ENCODE results near the gene CNTNAP5. TPM values are rescaled to one million over a fixed set of nuclear protein-coding genes. Genes with fewer than 3 reads are reported as not detected.

Gene CNTNAP5
- total RNA-seq, 2 donors from 2014 or later = not detected

DNA sequence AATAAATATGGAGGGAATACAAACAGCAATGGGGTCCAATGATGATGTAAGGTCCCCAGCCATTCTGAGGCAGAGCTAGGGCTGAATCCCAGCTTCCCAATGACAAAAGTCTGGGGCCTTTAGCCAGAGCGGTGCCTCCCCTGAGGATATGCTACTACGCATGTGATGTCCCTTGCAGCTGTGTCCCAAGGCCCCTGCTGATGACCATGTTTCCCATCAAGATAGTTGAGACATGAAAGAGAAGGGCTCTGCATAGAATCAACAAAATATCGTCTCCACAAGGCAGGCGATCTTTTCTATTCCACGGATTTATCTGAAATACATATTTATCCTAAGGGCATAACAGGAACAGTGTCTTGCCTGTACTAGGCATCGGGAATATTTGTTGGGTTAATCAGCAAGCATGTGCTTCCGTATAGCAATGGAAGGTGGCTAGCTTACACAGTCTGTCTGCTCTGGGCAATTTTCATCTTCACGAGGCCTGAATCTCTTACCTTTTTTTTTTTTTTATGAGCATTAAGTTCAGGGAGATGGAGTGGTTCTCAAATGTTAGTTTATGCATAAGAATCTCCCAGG lies 284.6 kb downstream of the CNTNAP5 start:
- intact Hi-C loops (cut with DNase I) = no loop called here

DNA sequence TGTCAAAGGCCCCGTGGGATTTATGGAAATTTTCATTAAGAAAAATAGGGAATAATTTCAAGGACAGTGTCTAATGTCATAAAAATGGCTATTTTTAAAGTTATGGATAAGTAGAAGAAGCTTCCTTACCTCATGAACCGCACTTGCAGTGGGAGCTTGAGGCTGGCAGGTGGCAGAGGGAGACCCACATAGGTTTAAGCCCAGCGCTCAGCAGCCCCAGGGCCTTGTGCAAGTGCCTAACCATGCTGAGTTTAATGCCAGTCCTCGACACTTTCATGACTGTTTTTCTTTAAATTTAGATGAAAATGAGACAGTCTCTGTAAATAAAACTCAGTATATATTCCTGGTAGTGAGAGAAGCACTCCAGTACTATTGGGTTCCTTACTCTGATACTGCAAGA lies 285.6 kb downstream of the CNTNAP5 start:
- no peak for DNase-seq (ENCODE audit: low spot score)
- intact Hi-C loops (cut with DNase I) = no loop called here

More for the DNA sequence above, 284.6 kb downstream of the CNTNAP5 start:
- no peak for DNase-seq (ENCODE audit: low spot score)

DNA sequence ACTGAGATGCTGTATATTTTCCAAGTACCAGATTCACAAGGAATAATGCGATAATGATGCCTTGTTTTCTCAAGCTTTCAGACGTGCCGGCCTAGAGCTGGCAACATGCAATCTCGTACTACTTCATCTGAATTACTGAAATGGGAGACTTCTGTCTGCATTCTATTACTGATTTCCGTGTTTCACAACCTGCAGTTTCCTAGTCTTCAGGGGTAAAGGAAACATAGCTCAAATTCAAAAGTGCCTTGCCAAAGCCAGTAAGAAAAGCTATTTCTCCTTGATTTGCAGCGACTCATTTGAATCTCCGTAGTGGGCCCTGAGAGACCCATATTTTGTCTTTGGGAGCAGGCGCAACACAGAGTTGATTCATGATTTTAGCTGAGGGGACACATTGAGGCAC lies 289.0 kb downstream of the CNTNAP5 start:
- intact Hi-C loops (cut with DNase I) = no loop called here
- DNase-seq (ENCODE audit: low spot score) = no peak

DNA sequence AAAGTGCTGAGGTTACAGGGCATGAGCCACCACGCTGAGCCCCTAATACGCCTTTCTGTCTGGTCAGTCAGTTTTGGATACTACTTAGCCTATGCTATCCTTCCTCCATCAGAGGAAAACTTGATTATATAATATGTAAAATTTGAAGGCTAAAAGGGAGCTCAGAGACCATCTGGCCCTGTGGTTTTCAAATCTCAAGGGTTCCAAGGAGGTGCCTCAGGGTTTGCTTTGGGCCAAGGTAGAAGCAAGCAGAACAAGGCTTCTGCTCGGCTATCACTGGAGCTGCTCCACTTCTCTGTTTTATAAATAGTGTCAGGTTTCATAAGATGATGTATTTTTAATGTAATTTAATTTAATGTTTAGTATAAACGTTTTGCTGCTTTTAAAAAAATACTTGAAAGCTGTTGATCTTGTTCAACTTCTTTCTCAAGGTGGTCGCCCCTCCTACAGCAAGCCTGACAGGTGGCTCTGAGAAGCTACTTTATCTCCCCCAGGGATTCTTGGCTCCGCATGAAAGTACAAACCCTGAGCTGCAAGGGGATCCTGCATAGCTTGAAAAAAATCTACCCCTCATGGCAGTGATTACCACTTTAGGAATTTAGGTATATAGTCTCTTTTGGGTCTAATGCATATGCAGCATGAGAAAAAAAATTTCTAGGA lies 290.3 kb downstream of the CNTNAP5 start:
- no peak for DNase-seq (ENCODE audit: low spot score)
- intact Hi-C loops (cut with DNase I) = no loop called here

DNA sequence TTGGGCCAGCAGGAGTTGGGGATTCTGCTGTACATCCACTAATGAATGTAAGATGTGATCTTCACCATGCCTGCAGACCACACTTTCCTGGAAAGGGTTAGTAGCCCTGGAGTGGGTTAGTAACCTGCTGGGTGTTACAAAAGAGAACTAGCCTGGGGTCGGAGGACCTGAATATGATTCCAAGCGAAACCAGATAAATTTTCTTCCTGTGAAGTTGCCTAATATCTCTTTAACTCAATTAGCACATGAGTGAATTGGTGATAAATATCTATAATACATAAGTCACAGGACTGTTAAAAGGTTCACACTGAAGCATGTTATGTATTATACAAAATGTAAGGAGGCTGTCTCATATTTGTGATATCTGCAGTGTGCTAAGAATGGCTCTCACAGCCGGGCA lies 291.0 kb downstream of the CNTNAP5 start:
- intact Hi-C loops (cut with DNase I) = no loop called here
- no peak for DNase-seq (ENCODE audit: low spot score)

DNA sequence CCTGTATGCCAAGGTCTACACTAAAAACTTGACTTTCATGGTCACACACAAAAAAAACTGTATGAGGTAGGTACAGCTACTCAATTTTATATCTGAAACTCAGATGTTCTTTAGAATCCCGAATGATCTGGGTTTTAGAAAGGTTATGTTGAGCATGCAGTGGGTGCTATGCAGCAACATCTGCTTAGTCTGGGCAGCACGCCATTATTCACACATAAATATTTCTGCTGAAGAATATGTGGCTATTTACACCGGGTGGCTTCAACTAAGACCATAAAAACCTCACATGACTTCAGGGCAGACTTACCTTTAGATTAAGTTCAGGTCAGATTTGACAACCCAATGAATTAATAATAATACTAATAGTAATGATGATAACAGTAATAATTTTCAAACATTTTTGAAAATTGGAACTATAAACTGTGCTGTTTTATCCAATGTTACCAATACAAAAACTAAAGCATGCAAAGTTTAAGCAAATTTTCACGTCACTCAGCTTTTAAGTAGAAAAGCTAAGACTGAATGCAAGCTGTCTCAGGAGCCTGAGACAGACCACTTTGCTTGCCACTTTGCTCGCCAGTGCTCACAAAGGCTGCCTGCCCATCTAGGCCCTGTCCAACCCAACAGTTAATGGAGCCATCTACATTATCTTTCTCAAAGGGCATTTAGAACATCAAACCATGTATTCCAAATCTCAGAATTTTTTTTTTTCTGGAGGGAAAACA lies 292.0 kb downstream of the CNTNAP5 start:
- intact Hi-C loops (cut with DNase I) = no loop called here
- DNase-seq (ENCODE audit: low spot score) = no peak

DNA sequence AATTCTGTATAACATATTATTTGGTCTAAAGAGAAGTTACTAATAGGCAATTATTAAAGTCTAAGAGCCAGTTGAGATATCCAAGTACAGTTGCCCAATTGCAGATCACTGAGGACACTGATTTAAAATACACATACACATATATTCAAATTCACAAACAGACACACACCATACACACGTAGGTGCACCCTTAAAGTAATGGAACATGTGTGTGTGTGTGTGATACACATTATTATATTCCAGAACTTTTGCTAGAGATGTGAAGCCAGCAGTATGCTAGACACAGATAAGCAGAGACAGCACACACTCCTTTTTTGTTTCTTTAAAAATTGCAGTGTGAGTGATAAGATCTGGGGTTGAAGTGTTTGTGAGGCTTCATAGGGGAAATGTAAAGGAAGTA lies 292.5 kb downstream of the CNTNAP5 start:
- intact Hi-C loops (cut with DNase I) = no loop called here

DNA sequence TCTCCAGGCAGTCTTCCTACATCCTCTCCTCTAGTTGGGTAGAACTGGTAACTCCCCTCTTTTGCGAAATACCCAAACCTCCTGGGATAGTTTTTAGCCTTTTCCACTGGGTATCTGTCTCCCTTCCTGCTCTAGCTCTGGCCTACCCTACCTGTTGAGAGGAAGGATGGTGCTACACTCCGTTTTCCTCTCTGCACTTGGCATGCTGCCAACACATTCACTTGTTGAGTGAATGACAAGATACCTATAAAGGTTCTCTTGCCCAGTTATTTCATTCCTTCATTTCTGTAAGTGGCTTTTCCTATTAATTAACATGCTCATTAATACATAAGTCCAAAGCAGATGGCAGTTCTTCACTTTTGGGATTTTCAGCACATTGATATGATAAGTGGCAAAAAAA lies 293.8 kb downstream of the CNTNAP5 start:
- intact Hi-C loops (cut with DNase I) = no loop called here
- DNase-seq (ENCODE audit: low spot score) = no peak

More for the DNA sequence above, 292.5 kb downstream of the CNTNAP5 start:
- DNase-seq (ENCODE audit: low spot score) = no peak

DNA sequence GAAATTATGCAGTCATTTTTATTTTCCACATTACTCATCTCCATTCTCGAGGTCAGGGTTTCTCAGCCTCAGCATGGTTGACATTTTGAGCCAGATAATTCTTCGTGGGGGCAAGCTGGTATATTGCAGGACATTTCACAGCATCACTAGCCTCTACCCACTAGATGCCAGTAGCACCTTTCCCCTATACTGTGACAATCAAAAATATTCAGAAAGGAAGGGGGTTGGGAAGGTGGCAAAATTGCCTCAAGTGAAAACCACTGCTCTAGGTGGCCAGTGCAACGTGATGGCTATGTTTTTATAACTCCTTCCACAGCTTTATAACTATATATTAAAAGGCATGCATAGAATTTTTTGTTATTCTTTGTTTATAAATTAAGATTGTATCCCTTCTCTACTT lies 294.5 kb downstream of the CNTNAP5 start:
- intact Hi-C loops (cut with DNase I) = no loop called here
- no peak for DNase-seq (ENCODE audit: low spot score)

DNA sequence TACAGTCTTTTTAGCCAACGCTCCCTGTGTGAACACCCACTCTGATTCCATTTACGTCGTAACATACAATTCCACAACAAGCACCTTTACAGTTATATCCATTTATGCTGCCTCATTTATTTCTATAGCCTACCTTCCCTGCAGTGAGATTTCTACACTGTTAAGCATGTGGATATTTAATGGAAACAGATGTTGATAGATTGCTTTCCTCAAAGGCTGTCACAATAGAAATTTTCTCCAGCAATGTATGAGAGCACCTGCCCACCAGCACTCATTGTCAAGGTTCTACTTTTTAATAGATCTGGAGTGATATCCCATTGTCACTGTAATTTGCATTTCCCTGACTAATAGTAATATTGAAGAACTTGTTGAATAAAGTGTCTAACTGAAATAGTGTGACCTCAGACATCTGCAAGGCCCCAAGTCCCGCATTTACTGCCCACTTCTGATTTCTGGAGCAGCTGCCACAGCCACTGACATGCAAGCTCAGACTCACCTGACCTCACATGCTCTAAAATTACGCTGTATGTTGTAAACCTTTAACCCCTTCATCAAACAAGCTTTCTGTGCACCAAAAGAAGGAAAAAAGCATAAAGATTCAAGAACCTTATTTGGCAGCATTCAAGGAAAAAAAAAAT lies 295.1 kb downstream of the CNTNAP5 start:
- DNase-seq (ENCODE audit: low spot score) = no peak

DNA sequence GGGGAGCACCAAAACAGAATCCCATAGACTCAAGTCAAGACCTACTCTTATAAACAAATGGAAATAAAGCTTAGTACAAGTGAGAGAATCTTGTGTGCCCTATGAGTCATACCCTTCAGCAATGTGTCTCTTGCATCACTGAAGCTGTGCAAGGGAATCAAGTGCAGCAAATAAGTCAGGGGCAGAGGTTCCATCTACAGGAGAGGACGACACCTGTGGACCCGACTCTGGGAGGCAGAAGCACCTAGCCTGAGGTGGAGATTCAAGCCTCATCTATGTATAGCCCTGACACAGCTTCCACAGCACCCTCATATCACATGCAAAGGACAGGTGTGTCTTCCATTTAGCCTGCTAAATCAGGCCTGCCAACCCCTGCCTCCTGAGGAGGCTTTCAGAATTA lies 298.2 kb downstream of the CNTNAP5 start:
- intact Hi-C loops (cut with DNase I) = no loop called here
- no peak for DNase-seq (ENCODE audit: low spot score)

More for the DNA sequence above, 295.1 kb downstream of the CNTNAP5 start:
- intact Hi-C loops (cut with DNase I) = no loop called here

DNA sequence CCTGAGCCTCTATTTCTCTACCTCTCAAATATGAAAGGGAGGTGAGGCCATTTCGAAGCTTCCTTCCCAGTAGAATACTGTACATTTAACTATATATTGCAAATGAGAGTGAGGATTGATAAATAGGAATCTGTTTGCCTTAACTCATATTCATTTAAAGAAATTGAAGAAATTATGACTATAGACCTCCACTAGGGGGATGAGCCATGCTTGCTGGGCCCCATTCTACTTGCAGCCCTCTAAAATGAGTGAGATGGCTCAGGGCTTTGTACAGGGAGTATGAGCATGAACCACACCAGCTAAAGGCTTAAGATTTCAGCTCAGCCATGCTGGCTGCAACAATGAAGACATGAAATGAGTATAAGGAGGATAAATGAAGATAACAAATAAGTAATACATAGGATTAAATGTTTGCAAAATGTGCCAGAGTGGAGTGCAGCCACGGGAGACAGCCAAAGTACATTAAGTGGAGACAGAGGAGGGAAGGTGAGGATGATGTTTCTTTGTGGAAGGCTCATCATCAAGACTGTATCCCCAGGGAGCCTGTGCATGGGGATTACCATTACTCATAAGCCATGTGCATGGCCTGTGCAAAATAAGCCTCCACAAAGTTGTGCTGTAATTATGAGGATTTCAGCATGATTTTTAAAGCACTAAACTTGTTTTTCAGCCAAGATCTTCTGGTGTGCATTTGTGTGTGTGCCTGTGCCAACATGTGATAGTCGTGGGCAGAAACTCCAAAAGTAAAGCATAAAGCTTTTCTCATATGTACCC lies 300.8 kb downstream of the CNTNAP5 start:
- intact Hi-C loops (cut with DNase I) = no loop called here
- DNase-seq (ENCODE audit: low spot score) = no peak

DNA sequence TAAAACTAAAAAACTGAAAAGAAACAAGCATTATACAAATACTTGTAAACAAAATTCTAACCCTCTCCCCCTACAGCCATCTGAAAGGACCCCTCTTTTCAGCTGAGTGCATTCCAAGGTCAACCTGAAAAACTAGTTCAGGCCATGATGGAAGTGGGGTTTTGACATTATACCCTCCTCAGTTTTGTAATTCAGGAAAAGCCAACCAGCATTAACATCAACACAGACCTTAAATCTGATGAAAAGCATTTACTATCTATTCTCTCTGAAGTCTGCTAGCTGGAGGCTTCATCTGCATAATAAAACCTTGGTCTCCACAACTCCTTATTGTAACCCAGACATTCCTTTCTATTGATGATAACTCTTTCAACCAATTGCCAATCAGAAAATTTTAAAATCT lies 302.2 kb downstream of the CNTNAP5 start:
- intact Hi-C loops (cut with DNase I) = no loop called here

DNA sequence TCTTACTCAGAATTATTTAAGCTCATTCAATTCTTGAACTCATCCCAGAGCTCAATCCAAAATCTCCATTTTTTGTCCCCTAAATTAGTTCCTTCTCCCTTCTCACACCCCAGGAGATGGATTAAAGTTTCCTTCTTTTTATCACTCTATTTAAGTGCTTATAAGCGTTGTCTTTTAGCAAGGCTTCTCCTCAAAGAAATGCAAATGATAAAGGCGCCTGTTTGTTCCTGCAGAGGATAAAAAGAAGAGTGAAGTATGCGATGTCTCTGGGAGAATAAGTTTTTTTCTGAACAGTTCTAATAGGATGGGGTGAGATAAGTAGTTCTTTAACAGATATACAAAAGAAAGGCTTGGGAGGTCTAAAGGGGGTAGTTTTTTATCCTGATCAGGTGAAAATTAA lies 303.3 kb downstream of the CNTNAP5 start:
- intact Hi-C loops (cut with DNase I) = no loop called here
- no peak for DNase-seq (ENCODE audit: low spot score)

More for the DNA sequence above, 302.2 kb downstream of the CNTNAP5 start:
- DNase-seq (ENCODE audit: low spot score) = no peak

DNA sequence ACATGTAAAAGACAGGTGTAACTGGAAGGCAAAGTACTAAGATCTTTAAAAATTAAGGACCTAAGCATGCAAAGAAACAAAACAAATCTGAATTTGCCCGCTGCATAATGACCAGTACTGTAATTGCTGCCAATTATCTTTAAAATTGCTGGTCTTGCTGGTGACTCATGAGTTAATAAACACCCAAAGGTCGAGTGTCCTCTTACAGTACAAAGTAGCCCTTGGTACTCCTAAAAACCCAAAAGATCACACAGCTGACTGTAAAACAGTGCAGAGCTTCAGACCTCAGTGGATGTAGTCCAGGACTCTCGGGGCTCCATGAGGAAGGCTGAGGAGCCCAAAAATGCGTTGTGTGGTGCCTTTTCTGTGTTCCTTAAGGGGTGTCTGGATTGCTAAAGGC lies 308.7 kb downstream of the CNTNAP5 start:
- intact Hi-C loops (cut with DNase I) = no loop called here

DNA sequence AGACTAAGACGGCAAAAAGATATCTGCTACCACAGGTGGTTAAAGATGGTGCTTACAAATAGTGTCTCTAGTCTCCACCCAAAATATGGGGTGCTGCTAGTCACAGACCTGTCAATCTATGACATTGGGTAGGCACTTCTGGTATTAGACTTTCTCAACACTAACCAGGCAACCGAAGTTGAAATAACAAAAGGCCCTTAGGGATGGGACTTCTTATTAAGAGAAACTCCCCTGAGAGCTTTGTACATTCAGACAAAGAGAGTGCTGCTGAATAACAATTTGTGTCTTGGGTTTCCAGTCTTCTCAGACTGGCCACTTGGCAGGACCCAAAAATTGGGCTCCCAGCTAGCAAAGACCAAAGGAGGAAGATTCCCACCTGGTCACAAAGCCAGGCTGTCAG lies 310.0 kb downstream of the CNTNAP5 start:
- intact Hi-C loops (cut with DNase I) = no loop called here
- DNase-seq (ENCODE audit: low spot score) = no peak

More for the DNA sequence above, 308.7 kb downstream of the CNTNAP5 start:
- DNase-seq (ENCODE audit: low spot score) = no peak

DNA sequence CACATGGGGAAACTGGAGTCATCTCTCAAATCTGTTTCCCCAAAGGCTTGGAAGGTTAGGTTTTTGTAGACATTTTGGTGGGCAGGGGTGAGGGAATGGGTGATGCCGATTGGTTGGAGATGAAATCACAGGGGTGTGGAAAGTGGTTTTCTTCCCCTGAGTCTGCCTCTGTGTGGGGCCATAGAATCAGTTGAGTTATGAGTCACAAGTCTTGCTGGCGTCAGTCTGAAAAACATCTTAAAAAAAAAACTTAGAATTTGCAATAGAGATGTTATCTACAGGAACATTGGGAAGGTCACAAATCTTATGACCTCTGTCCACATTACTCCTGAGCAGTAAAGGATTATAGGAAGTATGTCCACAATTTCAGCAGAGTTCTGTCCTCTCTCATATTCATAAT lies 314.6 kb downstream of the CNTNAP5 start:
- no peak for DNase-seq (ENCODE audit: low spot score)
- intact Hi-C loops (cut with DNase I) = loop anchor here in 1 of 2 donors (5.0 kb wide), 1 partner anchor 977 kb away; no protein-coding TSS in a partner anchor

DNA sequence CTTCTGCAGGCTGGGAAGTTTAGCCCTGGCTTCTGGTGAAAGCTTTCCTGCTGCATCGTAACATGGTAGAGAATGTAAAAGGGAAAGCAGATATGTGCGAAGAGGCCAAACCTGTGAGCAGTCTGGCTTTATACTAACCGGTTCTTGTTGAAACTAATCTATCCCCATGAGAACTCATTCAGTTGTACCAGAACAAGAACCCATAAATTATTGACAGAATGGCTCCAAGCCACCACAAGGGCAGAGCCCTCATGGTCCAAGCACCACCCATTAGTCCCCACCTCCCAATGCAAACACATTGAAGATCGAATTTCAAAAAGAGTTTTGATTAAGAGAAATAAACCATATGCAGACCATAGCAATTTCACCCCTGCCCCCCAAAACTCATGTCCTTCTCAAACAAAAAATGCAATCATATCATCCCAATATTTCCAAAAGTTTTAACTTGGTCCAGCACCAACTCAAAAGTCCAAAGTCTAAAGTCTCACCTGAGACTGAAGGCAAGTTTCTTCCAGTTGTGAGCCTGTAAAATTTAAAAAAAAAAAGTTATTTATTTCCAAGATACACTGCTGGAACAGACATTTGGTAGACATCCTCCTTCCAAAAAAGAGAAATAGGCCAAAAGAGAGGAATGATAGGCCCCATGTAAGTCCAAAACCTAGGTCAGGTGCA lies 318.9 kb downstream of the CNTNAP5 start:
- no peak for DNase-seq (ENCODE audit: low spot score)
- intact Hi-C loops (cut with DNase I) = loop anchor here in 1 of 2 donors (5.0 kb wide), 1 partner anchor 982 kb away; no protein-coding TSS in a partner anchor

DNA sequence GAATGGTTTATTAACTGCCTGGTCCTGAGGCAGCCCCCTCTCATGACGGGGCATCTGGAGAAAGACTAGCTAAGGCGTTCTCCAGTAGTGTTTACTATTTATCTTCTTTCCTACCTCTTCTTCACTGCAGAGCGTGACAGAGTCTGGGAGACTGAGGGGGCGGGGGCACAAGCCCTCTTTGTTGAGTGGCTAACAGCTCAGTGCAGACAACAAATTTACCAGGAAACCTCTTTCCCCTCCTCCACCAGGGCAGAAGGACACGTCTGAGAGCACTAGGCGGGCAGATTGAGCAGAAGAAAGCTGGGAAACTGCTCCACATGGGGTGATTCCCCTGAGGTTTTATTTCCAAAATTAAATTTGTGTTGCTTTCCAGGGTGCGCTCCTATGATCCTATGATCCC lies 322.1 kb downstream of the CNTNAP5 start:
- DNase-seq (ENCODE audit: low spot score) = no peak
- intact Hi-C loops (cut with DNase I) = no loop called here
